GM21367 (cell line): Measurements from ENCODE around the gene TIMP1.
"Not testable (repeated sequence)": the region's sequence is repeated elsewhere in the genome, so short reads cannot be mapped to it uniquely, and the experiment has no call there.

ENCODE experiments used
- ATAC-seq: cut with Tn5 transposase; IDR thresholded peaks from one replicate; pipeline ENCODE4 v1.9.1; 2021; ENCODE audit not compliant: unreplicated experiment

The TIMP1 gene

DNA sequence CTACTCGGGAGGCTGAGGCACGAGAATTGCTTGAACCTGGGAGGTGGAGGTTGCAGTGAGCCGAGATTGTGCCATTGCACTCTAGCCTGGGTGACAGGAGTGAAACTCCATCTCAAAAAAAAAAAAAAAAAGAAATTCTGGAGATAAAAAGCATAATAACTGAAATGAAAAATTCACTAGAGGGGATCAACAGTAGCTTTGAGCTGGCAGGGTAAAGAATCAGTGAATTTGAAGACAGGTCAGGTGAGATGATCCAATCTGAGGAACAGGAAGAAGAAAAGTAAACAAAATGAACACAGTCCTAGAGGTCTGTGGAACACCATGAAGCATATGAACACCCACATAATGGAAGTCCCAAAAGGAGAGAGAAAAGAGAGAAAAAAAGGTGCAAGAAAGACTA, 15.0 kb downstream of the TIMP1 start:
- no peak for ATAC-seq

DNA sequence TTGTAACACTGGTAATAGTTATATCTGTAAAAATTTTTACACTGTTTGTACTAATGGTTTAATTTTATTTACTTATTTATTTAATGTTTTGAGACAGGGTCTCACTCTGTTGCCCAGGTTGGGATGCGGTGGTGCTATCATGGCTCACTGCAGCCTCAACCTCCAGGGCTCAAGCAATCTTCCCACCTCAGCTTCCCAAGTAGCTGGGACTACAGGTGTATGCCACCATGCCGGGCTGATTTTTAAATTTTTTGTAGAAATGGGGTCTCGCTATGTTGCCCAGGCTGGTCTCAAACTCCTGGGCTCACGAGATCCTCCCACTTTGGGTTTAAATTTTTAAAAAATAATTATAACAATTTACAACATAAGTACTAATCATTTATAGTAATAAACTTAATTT, 20.9 kb downstream of the TIMP1 start:
- not testable (repeated sequence) for ATAC-seq

- no peak for ATAC-seq
These were observed 22.8 kb downstream of the TIMP1 start for GRCh38 chrX:47605024-47605423.

DNA sequence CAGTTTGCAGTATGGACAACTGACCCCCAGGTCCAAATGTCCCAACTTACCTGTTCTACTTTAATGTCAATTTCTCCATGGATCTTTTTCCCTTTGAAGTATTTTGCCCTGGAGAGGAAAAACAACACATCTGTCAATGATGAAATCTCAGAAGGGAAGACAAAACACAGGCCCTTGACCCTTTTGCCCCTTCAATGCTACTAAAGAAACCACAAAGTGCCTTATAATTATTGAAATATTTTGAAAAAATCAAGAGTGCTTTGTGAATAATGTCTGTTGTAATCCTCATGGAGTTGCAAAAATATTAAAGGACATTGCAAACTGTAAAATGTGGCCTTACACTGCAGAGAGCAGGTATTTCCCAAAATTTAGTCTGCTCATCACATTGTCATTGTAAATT, 24.9 kb downstream of the TIMP1 start:
- no peak for ATAC-seq

- ATAC-seq: no peak
These were observed 26.0 kb downstream of the TIMP1 start for GRCh38 chrX:47608130-47608810.

GRCh38 chrX:47610511-47610910, 28.3 kb downstream of the TIMP1 start:
- no peak for ATAC-seq

- ATAC-seq: no peak
These were observed 29.3 kb downstream of the TIMP1 start for GRCh38 chrX:47611489-47611888.

DNA sequence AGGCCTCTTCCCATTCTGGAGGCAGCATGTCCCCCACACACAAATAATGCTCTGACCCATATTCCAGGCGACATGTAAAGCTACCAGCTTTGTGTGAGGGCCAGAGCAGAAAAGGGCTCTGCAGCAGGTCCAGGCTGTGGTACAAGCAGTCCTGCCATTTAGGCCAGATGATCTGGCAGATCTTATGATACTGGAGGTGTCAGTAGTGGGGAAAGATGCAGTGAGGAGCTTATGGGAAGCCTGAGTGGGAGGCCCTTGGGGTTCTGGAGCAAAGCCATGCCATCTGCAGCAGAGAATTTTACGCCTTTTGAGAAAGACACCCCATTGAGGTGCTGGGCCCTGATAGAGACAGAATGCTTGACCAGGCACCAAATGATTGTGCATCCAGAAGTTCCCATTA, 29.7 kb downstream of the TIMP1 start:
- no peak for ATAC-seq

- no peak for ATAC-seq
These were observed 30.2 kb downstream of the TIMP1 start for GRCh38 chrX:47612418-47612817.

GRCh38 chrX:47613082-47613481, 30.8 kb downstream of the TIMP1 start:
- ATAC-seq: no peak

DNA sequence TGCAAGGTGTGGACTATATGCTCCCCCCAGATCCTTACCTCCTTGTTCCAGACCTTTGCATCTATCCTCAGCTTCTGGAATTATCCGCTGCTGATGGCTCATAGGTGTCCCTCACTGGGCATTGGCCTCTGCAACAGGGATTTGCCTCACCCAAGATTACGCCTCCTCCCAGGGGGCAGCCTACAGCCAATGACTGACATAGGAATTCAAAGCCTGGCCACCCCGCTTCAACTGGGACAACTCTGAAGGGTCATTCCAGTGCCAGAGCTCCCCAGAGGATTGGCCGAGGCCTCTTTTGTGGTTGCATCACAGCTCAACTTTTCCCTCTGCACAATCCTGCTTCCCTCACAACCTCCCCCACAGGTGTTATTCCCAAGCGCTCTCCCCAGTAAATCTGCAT, 32.4 kb downstream of the TIMP1 start:
- no peak for ATAC-seq

DNA sequence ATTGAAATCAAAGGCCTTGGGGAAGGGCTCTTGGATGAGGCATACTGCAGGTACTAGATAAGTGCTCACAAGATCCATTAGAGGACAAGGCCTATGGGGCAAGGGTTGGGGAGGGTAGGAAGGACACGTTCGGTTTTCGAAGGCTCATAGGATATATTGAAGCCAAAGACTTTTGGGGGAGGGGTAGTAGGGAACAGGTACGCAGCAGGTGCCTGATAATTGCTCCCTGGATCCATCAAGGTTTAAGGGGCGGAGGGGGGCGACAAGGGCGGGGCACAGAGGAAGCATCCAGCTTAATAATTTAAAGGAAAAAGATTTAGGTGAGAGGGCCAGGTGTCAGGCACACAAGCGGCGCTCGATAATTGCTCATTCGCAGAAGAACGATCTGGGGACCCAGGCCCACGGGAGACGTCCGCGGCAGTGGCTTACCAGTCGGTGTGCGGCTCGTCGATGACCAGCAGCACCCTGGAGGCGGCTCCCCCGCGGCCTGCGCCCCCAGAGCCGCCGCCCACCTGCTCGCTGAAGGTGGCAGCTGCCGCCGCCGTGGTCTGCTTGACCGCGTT, 36.8 kb downstream of the TIMP1 start:
- ATAC-seq: no peak

DNA sequence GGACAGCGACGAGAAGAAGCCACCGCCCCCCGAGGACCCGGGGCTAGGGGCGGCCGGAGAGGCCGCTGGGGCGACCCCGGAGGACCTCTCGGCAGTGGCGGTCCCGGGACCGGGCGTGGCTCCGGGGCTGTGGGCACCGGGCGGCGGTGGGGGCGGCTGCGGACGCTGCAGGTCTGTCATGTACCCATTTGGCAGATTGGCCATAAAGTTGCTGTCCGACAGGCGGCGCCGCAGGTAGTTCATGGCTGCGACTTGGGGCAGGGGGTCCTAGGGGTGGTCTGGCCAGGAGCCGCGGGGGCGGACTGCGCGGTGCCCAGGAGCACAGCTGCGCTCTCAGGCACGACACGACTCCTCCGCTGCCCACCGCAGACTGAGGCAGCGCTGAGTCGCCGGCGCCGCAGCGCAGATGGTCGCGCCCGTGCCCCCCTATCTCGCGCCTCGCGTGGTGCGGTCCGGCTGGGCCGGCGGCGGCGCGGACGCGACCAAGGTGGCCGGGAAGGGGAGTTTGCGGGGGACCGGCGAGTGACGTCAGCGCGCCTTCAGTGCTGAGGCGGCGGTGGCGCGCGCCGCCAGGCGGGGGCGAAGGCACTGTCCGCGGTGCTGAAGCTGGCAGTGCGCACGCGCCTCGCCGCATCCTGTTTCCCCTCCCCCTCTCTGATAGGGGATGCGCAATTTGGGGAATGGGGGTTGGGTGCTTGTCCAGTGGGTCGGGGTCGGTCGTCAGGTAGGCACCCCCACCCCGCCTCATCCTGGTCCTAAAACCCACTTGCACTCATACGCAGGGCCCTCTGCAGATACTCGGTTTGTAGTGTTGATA, 37.5 kb downstream of the TIMP1 start, which contains the start of gene SYN1:
TSS of gene SYN1 (minus strand) at position 372 of the 817 bp plus-strand sequence. CDS start at position 243, 129 bp downstream.
- ATAC-seq: no peak

GRCh38 chrX:47620303-47620685, 38.1 kb downstream of the TIMP1 start:
- no peak for ATAC-seq

GRCh38 chrX:47621851-47622250, 39.6 kb downstream of the TIMP1 start:
- no peak for ATAC-seq

GRCh38 chrX:47623540-47624027, 41.3 kb downstream of the TIMP1 start:
- ATAC-seq: no peak

DNA sequence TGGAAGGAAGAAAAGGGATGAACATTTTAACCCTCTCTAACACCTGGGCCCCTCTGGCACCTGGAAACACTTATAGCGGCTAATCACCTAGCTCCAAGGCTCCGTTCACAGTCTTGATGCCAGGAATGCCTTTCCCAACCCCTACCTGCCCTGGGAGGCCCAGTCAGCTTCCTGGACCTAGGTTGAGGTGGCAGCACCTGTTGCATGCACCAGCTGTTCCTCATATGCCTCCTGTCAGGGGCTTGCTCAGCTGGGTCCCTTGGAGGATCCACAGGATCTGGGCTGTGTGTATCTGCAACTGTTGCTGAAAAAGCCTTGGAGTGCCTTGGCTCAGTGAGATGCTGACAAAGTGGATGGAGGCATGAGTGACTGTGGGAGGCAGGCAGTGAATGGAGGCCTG, 43.1 kb downstream of the TIMP1 start:
- ATAC-seq: no peak

DNA sequence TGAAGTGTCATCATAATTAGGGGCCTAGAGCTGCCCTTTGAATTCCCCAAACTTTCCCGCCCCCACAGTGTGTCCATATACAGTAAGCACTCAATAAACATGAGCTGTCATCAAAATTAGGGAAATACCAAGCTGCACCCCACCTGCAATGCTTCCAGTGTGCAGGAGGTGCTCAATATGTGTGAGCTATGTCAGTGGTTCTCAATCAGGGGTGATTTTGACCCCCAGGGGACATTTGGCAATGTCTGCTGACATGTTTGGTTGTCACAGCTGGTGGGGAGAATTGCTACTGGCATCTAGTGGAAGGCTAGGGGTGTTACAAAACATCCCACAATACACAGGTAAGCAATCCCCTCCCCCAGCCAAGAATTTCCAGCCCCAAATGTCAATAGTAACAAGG, 46.7 kb downstream of the TIMP1 start:
- ATAC-seq: no peak

DNA sequence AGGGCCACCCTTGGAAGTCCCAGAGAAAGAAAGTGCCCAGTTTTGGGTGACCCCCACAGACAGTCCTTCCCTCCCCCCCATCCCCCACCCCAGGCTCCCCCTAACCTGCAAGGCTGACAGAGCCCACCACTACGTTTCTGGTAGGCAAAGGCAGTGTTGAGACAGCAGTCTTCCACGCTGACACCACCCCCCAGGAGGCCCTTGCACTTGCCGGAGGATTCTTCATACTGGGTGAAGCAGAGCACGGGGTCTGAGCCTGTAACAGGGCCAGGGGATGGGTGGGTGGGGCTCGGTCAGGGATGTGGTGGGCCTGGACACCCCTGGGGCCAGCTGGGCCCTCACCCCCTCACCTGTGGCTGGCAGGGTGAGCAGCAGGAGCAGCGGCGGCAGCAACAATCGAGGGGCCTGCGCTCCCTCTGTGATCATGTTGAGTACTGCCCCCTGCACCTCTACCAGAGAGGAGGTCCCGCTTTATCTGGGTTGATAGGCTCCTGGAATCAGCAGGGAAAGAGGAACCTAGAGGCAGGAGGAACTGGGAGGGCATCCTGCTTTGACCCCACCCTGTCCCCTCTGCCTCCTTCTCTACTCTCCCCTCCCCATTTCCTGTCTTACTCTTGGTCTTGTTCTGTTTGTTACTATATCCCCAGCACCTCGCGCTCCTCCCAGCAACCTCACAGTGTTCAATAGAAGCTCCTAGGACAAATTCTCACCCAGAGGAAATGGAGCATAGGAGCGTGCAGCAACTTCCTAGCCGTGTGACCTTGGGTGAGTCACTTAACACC, 47.4 kb downstream of the TIMP1 start, which contains the start of gene CFP:
TSS of gene CFP (minus strand) at position 512 of the 782 bp plus-strand sequence. CDS start at position 426, 86 bp downstream.
- ATAC-seq: no peak

DNA sequence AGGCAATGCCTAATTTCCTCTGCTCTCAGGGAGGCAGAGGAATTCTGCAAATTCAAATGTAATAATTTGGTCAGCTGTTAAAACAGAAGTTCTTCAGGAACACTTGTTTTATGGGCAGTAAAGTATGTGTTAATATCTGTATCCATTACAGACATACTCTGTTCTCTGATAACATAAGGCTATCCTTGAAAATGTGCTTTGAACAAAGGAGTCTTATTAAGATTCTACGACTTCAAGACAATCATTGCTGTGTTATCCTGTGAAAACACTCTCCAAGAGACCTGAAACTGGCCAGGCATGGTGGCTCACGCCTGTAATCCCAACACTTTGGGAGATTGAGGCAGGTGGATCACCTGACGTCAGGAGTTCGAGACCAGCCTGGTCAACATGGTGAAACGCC, 49.4 kb downstream of the TIMP1 start:
- no peak for ATAC-seq

GRCh38 chrX:47632666-47633065, 50.4 kb downstream of the TIMP1 start:
- no peak for ATAC-seq
